SK-N-SH (cell line): ENCODE results near the gene JAZF1. TPM values are rescaled to one million over a fixed set of nuclear protein-coding genes. Genes with fewer than 3 reads are reported as not detected.

Source experiments
- CTCF ChIA-PET: fragments of 300-600, 350-600 bp; formaldehyde crosslinking; extraction: SDS; loops from one replicate; lab custom pipeline; 2021; lab: Yijun Ruan, JAX
- POLR2A ChIA-PET: fragments of 350-600 bp; sonication (Branson Sonifier 250); formaldehyde crosslinking; extraction: SDS; loops from one replicate; lab custom pipeline; 2020; ENCODE audit warnings: antibody characterized with exemption, inconsistent platforms; lab: Yijun Ruan, JAX
- DNase-seq: peaks from one replicate; pipeline ENCODE4 v3.0.0; 2012
- H2AFZ ChIP-seq: fragments of 200-600 bp; sonication (generic); 2 replicates; pipeline ENCODE4 v1.8.1; 2016; ENCODE audit warnings: antibody characterized with exemption, mild to moderate bottlenecking, low read depth
- H3F3A ChIP-seq: fragments of 200-600 bp; sonication (generic); replicated peaks from 2 replicates; pipeline ENCODE3; 2016; ENCODE audit warnings: antibody characterized with exemption, mild to moderate bottlenecking; ENCODE audit not compliant: insufficient read depth
- H3K27ac ChIP-seq, 2 experiments: fragments of 200-500 bp in 1 of 2; fragments of 200-600 bp in 1 of 2; sonication (Bioruptor generic) in 1 of 2; sonication (generic), shearing (Covaris generic) in 1 of 2; 2 replicates each; pipeline versions ENCODE4 v1.5.1 to v1.6.1; 2014 to 2016; ENCODE audit warnings: low read depth in 2 of 2, inconsistent platforms in 1 of 2, low read length in 1 of 2, mild to moderate bottlenecking in 1 of 2, mixed read lengths in 1 of 2
- H3K27me3 ChIP-seq: fragments of 200-600 bp; sonication (generic), shearing (Covaris generic); 2 replicates; pipeline ENCODE4 v1.6.1; 2016; ENCODE audit warnings: mixed run types; ENCODE audit not compliant: insufficient read depth
- H3K36me3 ChIP-seq, 2 experiments: fragments of 200-500 bp in 1 of 2; fragments of 200-600 bp in 1 of 2; sonication (Bioruptor generic) in 1 of 2; sonication (generic) in 1 of 2; replicated peaks in 1 of 2; 2 replicates each; pipeline versions ENCODE3 to v1.5.1; 2014 to 2016; ENCODE audit warnings: low read length in 1 of 2, mild to moderate bottlenecking in 1 of 2; ENCODE audit not compliant: insufficient read depth in 2 of 2, control insufficient read depth in 1 of 2
- H3K4me1 ChIP-seq, 2 experiments: fragments of 200-500 bp in 1 of 2; fragments of 200-600 bp in 1 of 2; sonication (Bioruptor generic) in 1 of 2; sonication (generic), shearing (Covaris generic) in 1 of 2; 2 replicates each; pipeline versions ENCODE4 v1.5.1 to v1.6.1; 2014 to 2016; ENCODE audit warnings: low read depth in 1 of 2, low read length in 1 of 2, mixed run types in 1 of 2; ENCODE audit not compliant: insufficient read depth in 2 of 2, control insufficient read depth in 1 of 2
- H3K4me2 ChIP-seq: fragments of 200-600 bp; sonication (generic), shearing (Covaris generic); 2 replicates; pipeline ENCODE4 v1.6.1; 2017; ENCODE audit warnings: mixed run types
- H3K4me3 ChIP-seq, 2 experiments: fragments of 200-500 bp in 1 of 2; fragments of 200-600 bp in 1 of 2; sonication (Bioruptor generic) in 1 of 2; sonication (generic), shearing (Covaris generic) in 1 of 2; 2 replicates each; pipeline versions ENCODE4 v1.5.1 to v1.8.1; 2014 to 2016; ENCODE audit warnings: low read depth in 2 of 2, inconsistent platforms in 1 of 2, low read length in 1 of 2, mild to moderate bottlenecking in 1 of 2, mixed read lengths in 1 of 2, moderate library complexity in 1 of 2
- H3K79me2 ChIP-seq: fragments of 200-600 bp; sonication (generic); 2 replicates; pipeline ENCODE4 v1.8.1; 2017; ENCODE audit warnings: mild to moderate bottlenecking; ENCODE audit not compliant: insufficient read depth
- H3K9ac ChIP-seq: fragments of 200-600 bp; sonication (generic); 2 replicates; pipeline ENCODE4 v1.6.1; 2017; ENCODE audit warnings: mixed run types
- H3K9me2 ChIP-seq: fragments of 200-600 bp; sonication (generic); 2 replicates; pipeline ENCODE4 v1.6.1; 2017; ENCODE audit warnings: mixed run types
- H3K9me3 ChIP-seq: fragments of 200-600 bp; sonication (generic); 2 replicates; pipeline ENCODE4 v1.6.1; 2017; ENCODE audit warnings: mixed run types, mild to moderate bottlenecking, moderate library complexity
- H4K20me1 ChIP-seq: fragments of 200-600 bp; sonication (generic); 2 replicates; pipeline ENCODE4 v1.6.1; 2017; ENCODE audit warnings: mild to moderate bottlenecking, mixed run types; ENCODE audit not compliant: insufficient read depth
- CTCF ChIP-seq: fragments of 200-600 bp; sonication (generic); IDR thresholded peaks from 2 replicates; pipeline ENCODE4 v1.6.1; 2017; ENCODE audit warnings: antibody characterized with exemption, mild to moderate bottlenecking, moderate library complexity
- FOSL2 ChIP-seq: IDR thresholded peaks from 2 replicates; pipeline ENCODE4 v1.4.0; 2012; ENCODE audit warnings: low read depth, mild to moderate bottlenecking, moderate library complexity, borderline replicate concordance
- FOXJ3 ChIP-seq: sonication (generic); formaldehyde crosslinking; IDR thresholded peaks from 2 replicates; pipeline ENCODE4 v1.5.1; 2020; ENCODE audit warnings: mild to moderate bottlenecking, missing genetic modification reagents
- GABPA ChIP-seq: IDR thresholded peaks from 2 replicates; pipeline ENCODE4 v1.4.0; 2012; ENCODE audit warnings: low read depth, mild to moderate bottlenecking
- SMC3 ChIP-seq: IDR thresholded peaks from 2 replicates; pipeline ENCODE4 v1.6.1; 2012; ENCODE audit warnings: low read depth, low read length, improper control_type of control experiment
- WGBS: methylation state at CpG from one replicate; pipeline ENCODE4 v1.1.6; 2017; ENCODE audit warnings: low lambda C conversion rate; 5-methylcytosine and 5-hydroxymethylcytosine counted together
- polyA plus RNA-seq, 3 experiments: library from polyadenylated mRNA; depleted of rRNA; stranded (reverse); fragments of >200 nt; gene quantifications; 2 replicates each; pipeline ENCODE4 v1.2.3, GENCODE V29; 2012
- TF ChIP-seq, protein P1 (sequence below): IDR thresholded peaks from 2 replicates; pipeline ENCODE4 v1.4.0; 2012; ENCODE audit warnings: low read depth

The JAZF1 gene
- polyA plus RNA-seq, 1 of the 3 experiments (the other 2 are of a cell fraction) = 1.7 TPM

DNA sequence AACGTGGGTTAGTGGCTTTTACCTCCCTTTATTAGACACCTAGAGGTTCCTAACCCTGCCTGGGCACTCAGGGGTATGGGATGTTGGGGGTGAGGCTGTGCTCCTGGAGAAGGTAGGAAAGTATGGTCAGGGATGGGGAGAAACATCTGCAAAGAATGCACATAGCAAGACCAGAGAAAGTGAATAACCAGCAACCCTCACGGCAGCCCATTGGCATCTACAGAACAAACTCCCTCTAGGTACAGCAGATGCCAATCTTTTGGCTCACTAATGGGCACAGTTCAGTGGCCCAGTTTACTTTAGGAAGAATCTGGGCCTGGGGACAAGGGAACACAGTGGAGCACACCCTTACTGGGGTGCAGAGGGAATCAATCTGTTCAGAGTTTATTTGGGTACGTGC is 143.9 kb downstream of the JAZF1 start:
- Histone ChIP-seq H3F3A (peaks cover 50% of the 10 kb centered on the region), H3K27ac (peak overlapping the region; percentile 89 to 96), H2AFZ (peak overlapping the region; percentile 26; the same call in 1 of the 2 replicates), H3K4me2 (peak overlapping the region; percentile 80), H4K20me1 (no peaks in the 10 kb centered on the region), H3K27me3 (no peaks in the 10 kb centered on the region), H3K9me2 (no peaks in the 10 kb centered on the region), H3K79me2 (peaks cover 8% of the 10 kb centered on the region; the same call in 1 of the 2 replicates), H3K4me3 (peak overlapping the region; percentile 1 to 51; a peak in 2 of 4 replicates), H3K9me3 (no peaks in the 10 kb centered on the region), H3K36me3 (no peaks in the 10 kb centered on the region), H3K4me1 (peaks cover 12 to 54% of the 10 kb centered on the region in 2 experiments), H3K9ac (peak overlapping the region; percentile 53)
- TF ChIP-seq FOXJ3 (CRISPR knock-in tag) = no peak
- TF ChIP-seq, protein P1, sequence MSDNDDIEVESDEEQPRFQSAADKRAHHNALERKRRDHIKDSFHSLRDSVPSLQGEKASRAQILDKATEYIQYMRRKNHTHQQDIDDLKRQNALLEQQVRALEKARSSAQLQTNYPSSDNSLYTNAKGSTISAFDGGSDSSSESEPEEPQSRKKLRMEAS = no peak
- DNase-seq = no peak
- CTCF ChIA-PET = interaction anchor here (1.9 kb wide), 1 partner anchor 61 kb away, joined by 5 read pairs; no protein-coding TSS in a partner anchor
- WGBS = 39% methylated on average over 3 of the region's 3 CpGs
- POLR2A ChIA-PET = no interaction called here

DNA sequence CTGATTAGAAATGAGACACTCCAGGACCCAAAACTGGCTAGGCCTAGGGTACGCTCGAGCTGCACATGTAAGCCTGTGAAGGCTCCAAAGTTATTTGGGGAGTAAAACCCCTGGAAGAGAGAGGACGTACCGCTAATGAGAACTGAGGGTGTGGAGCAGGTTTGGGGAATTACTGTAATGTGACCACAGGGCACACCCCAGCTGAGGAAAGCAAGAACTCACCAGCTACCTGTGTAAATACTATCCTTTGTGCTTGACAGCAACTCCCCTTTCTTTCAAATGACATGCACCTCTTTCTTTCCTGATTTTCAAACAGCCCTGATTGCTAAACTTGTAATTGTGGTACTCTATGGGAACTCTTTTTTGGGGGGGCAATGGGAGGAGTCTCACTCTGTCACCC is 147.2 kb downstream of the JAZF1 start:
- Histone ChIP-seq H3K9me2 (no peaks in the 10 kb centered on the region), H3K27me3 (no peaks in the 10 kb centered on the region), H3K9me3 (no peaks in the 10 kb centered on the region), H3K36me3 (no peaks in the 10 kb centered on the region), H3K4me1 (peaks cover 14 to 41% of the 10 kb centered on the region in 2 experiments), H3K9ac (no peak overlapping the region), H3K4me3 (no peak overlapping the region), H2AFZ (no peak overlapping the region), H3F3A (peaks cover 38% of the 10 kb centered on the region), H3K79me2 (no peaks in the 10 kb centered on the region; the same call in 1 of the 2 replicates), H3K27ac (no peak overlapping the region), H3K4me2 (no peak overlapping the region), H4K20me1 (no peaks in the 10 kb centered on the region)
- ChIA-PET CTCF (interaction anchor here (0.9 to 7.7 kb wide), 5 partner anchors 12 to 64 kb away, joined by 3 to 68 read pairs (median 5); no protein-coding TSS in a partner anchor), POLR2A (no interaction called here)
- DNase-seq = no peak
- TF ChIP-seq CTCF = no peak
- TF ChIP-seq GABPA = no peak
- 95% methylated on average over 4 of the region's 4 CpGs for WGBS

DNA sequence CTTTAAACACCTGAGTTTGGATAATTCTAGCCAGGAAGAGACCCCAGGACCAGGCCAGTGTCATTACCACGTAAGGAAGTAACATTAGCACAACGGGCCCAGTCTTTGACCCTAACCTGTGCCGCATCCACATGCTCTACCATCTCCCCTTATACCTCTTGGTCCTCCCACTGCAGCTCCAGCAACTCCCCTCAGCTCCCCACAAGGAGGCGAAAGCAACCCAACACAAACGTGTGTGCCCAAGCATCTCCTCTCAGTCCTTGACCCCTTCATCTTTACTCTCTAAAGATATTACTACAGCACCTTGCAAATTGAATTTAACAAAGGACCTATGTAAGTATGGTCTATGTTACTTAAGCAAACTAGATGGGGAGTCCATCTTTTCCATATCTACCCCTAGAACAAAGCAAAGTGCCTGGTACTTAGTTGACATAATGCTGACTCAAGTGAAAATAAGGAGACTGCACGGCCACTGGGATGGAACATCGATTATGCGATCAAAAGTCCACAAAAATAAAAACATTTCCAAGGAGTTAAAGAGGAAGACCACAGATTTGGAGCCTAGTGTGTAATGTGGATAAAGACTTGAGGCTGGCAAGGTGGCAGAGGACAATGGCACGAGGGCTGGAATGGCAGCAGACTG is 147.7 kb downstream of the JAZF1 start:
- Histone ChIP-seq H3K4me2 (no peak overlapping the region), H3K4me3 (no peak overlapping the region), H3K27ac (no peak overlapping the region), H3K9me3 (no peaks in the 10 kb centered on the region), H3K9ac (no peak overlapping the region), H3K4me1 (peaks cover 12 to 35% of the 10 kb centered on the region in 2 experiments), H3F3A (peaks cover 33% of the 10 kb centered on the region), H2AFZ (no peak overlapping the region), H3K9me2 (no peaks in the 10 kb centered on the region), H4K20me1 (no peaks in the 10 kb centered on the region), H3K36me3 (no peaks in the 10 kb centered on the region)
- CTCF ChIA-PET = interaction anchor here (0.6 to 7.7 kb wide), 8 partner anchors 12 to 837 kb away, joined by 3 to 68 read pairs (median 5); no protein-coding TSS in a partner anchor
- DNase-seq = no peak
- POLR2A ChIA-PET = no interaction called here
- TF ChIP-seq CTCF (peak; percentile 15; the same call in 1 of the 2 replicates), FOSL2 (no peak), SMC3 (0 out of 2 replicates have a peak, but pooled peaks have one; percentile 8)
- TF ChIP-seq, all 33 proteins: peak for 2
- Histone ChIP-seq H3K27me3 (no peaks in the 10 kb centered on the region), H3K79me2 (no peaks in the 10 kb centered on the region; the same call in 1 of the 2 replicates)
- WGBS = 94% methylated on average over 9 of the region's 9 CpGs
